KMS-11 (cell line): ENCODE data around the gene TFCP2L1.

Experiments
- H2AFZ ChIP-seq: fragments of 200-600 bp; sonication (generic); 2 replicates; pipeline ENCODE4 v1.6.1; 2016; ENCODE audit warnings: antibody characterized with exemption, mixed run types, low read depth
- H3K27ac ChIP-seq: fragments of 200-600 bp; sonication (generic); 2 replicates; pipeline ENCODE4 v1.6.1; 2016; ENCODE audit warnings: mild to moderate bottlenecking, mixed run types
- H3K27me3 ChIP-seq: fragments of 200-600 bp; sonication (generic); 2 replicates; pipeline ENCODE4 v1.6.1; 2017; ENCODE audit warnings: mild to moderate bottlenecking, low read depth, mixed run types, moderate library complexity; ENCODE audit not compliant: insufficient read depth
- H3K36me3 ChIP-seq: fragments of 200-600 bp; sonication (generic); 2 replicates; pipeline ENCODE4 v1.6.1; 2017; ENCODE audit warnings: mild to moderate bottlenecking, mixed run types; ENCODE audit not compliant: insufficient read depth
- H3K4me1 ChIP-seq: fragments of 200-600 bp; sonication (generic); 2 replicates; pipeline ENCODE4 v1.6.1; 2016; ENCODE audit warnings: mild to moderate bottlenecking, low read depth, mixed run types; ENCODE audit not compliant: poor library complexity, severe bottlenecking
- H3K4me2 ChIP-seq: fragments of 200-600 bp; sonication (generic); 2 replicates; pipeline ENCODE4 v1.7.0; 2016; ENCODE audit warnings: mild to moderate bottlenecking, mixed run types
- H3K4me3 ChIP-seq: fragments of 200-600 bp; sonication (generic); IDR thresholded peaks from 2 replicates; pipeline ENCODE4 v1.6.1; 2017; ENCODE audit warnings: low read depth, low read length, mixed read lengths; ENCODE audit not compliant: insufficient read depth
- H3K79me2 ChIP-seq: fragments of 200-600 bp; sonication (generic); 2 replicates; pipeline ENCODE4 v1.6.1; 2016; ENCODE audit warnings: low read depth, mixed run types; ENCODE audit not compliant: insufficient read depth
- H3K9ac ChIP-seq: fragments of 200-600 bp; sonication (generic); 2 replicates; pipeline ENCODE4 v1.6.1; 2016; ENCODE audit warnings: mild to moderate bottlenecking, mixed run types
- H4K20me1 ChIP-seq: fragments of 200-600 bp; sonication (generic); 2 replicates; pipeline ENCODE4 v1.6.1; 2016; ENCODE audit warnings: mild to moderate bottlenecking, mixed run types; ENCODE audit not compliant: insufficient read depth
- CTCF ChIP-seq: fragments of 200-600 bp; sonication (generic); conservative IDR thresholded peaks from 2 replicates; pipeline ENCODE4 v1.6.1; 2017; ENCODE audit warnings: low read depth, mild to moderate bottlenecking, antibody characterized with exemption, low read length, moderate library complexity, mixed read lengths

The TFCP2L1 gene

GRCh38 chr2:121220995-121221394 is 64.0 kb downstream of the TFCP2L1 start:
- no peak for TF ChIP-seq CTCF
- H3K79me2 ChIP-seq: no peaks in the 10 kb centered on the region
- no peaks in the 10 kb centered on the region for H3K27me3 ChIP-seq
- no peaks in the 10 kb centered on the region for H3K36me3 ChIP-seq
- no peaks in the 10 kb centered on the region for H3K4me1 ChIP-seq
- H3K9ac ChIP-seq: no peak overlapping the region
- no peak overlapping the region for H3K4me2 ChIP-seq
- no peak overlapping the region for H3K27ac ChIP-seq
- H4K20me1 ChIP-seq: no peaks in the 10 kb centered on the region
- H2AFZ ChIP-seq: no peak overlapping the region
- H3K4me3 ChIP-seq: no peak overlapping the region

GRCh38 chr2:121219866-121220265 is 65.1 kb downstream of the TFCP2L1 start:
- H3K4me2 ChIP-seq: no peak overlapping the region
- H3K36me3 ChIP-seq: no peaks in the 10 kb centered on the region
- H3K4me3 ChIP-seq: no peak overlapping the region
- H3K4me1 ChIP-seq: no peaks in the 10 kb centered on the region
- H3K79me2 ChIP-seq: no peaks in the 10 kb centered on the region
- TF ChIP-seq CTCF: no peak
- no peaks in the 10 kb centered on the region for H3K27me3 ChIP-seq
- H2AFZ ChIP-seq: no peak overlapping the region
- H3K27ac ChIP-seq: no peak overlapping the region
- no peaks in the 10 kb centered on the region for H4K20me1 ChIP-seq
- no peak overlapping the region for H3K9ac ChIP-seq

- Histone ChIP-seq H3K9ac (no peak overlapping the region), H3K36me3 (no peaks in the 10 kb centered on the region), H3K4me3 (no peak overlapping the region), H3K27ac (no peak overlapping the region), H4K20me1 (no peaks in the 10 kb centered on the region), H3K4me2 (no peak overlapping the region), H2AFZ (no peak overlapping the region), H3K27me3 (no peaks in the 10 kb centered on the region), H3K4me1 (no peaks in the 10 kb centered on the region), H3K79me2 (no peaks in the 10 kb centered on the region)
- TF ChIP-seq CTCF: no peak
Observed at GRCh38 chr2:121218386-121218938, 66.5 kb downstream of the TFCP2L1 start.

- no peak overlapping the region for H3K9ac ChIP-seq
- no peak for TF ChIP-seq CTCF
- H3K79me2 ChIP-seq: no peaks in the 10 kb centered on the region
- H3K4me2 ChIP-seq: no peak overlapping the region
- H3K27ac ChIP-seq: no peak overlapping the region
- H4K20me1 ChIP-seq: no peaks in the 10 kb centered on the region
- no peaks in the 10 kb centered on the region for H3K27me3 ChIP-seq
- H3K4me3 ChIP-seq: no peak overlapping the region
- no peaks in the 10 kb centered on the region for H3K36me3 ChIP-seq
- no peak overlapping the region for H2AFZ ChIP-seq
- no peaks in the 10 kb centered on the region for H3K4me1 ChIP-seq
Observed at GRCh38 chr2:121217627-121218026, 67.4 kb downstream of the TFCP2L1 start.
